Panc1 (cell line): Measurements from ENCODE around the gene WNT5B. TPM values are rescaled to one million over a fixed set of nuclear protein-coding genes. Genes with fewer than 3 reads are reported as not detected.

Source experiments
- ATAC-seq: fragments of 200-7000 bp; cut with Tn5 transposase; 2 replicates; pipeline ENCODE4 v1.9.1; 2020; ENCODE audit warnings: mild to moderate bottlenecking, moderate library complexity
- BruUV-seq: library from RNA; stranded (reverse); fragments of 400-500 nt; replicated peaks from 2 replicates; lab custom pipeline; 2021; lab: Mats Ljungman, UMichigan
- CTCF ChIA-PET: fragments of 300-600 bp; sonication (Branson Sonifier 250); formaldehyde crosslinking; loops from one replicate; lab custom pipeline; 2022; ENCODE audit warnings: antibody characterized with exemption; lab: Charles Lee
- POLR2A ChIA-PET: fragments of 300-600 bp; sonication (Branson Sonifier 250); formaldehyde crosslinking; loops from one replicate; lab custom pipeline; 2022; ENCODE audit warnings: antibody characterized with exemption; lab: Charles Lee
- DNase-seq: peaks from one replicate; pipeline ENCODE4 v3.0.0-alpha.2; 2010; ENCODE audit warnings: low read depth, low spot score
- H3K27ac ChIP-seq: 2 replicates; pipeline ENCODE4 v1.5.1; 2011; ENCODE audit warnings: mild to moderate bottlenecking, low read length, inconsistent platforms
- H3K27me3 ChIP-seq: fragments of 200-500 bp; sonication (Bioruptor generic); 2 replicates; pipeline ENCODE4 v1.6.0; 2014; ENCODE audit warnings: low read length, inconsistent platforms; ENCODE audit not compliant: control insufficient read depth, insufficient read depth
- H3K36me3 ChIP-seq: fragments of 200-500 bp; sonication (Bioruptor generic); 2 replicates; pipeline ENCODE4 v1.5.1; 2014; ENCODE audit warnings: inconsistent platforms, mild to moderate bottlenecking, low read length, moderate library complexity; ENCODE audit not compliant: control insufficient read depth, insufficient read depth
- H3K4me1 ChIP-seq: 2 replicates; pipeline ENCODE4 v1.5.1; 2011; ENCODE audit warnings: inconsistent platforms, mild to moderate bottlenecking, low read length, moderate library complexity; ENCODE audit not compliant: control insufficient read depth, insufficient read depth
- H3K4me3 ChIP-seq, 2 experiments: 2 replicates each; pipeline ENCODE4 v1.5.1; 2011 to 2012; ENCODE audit warnings: low read depth in 2 of 2, low read length in 2 of 2, mild to moderate bottlenecking in 2 of 2, inconsistent platforms in 1 of 2, moderate library complexity in 1 of 2
- H3K9me3 ChIP-seq: fragments of 200-500 bp; sonication (Bioruptor generic); 2 replicates; pipeline ENCODE4 v1.5.1; 2014; ENCODE audit warnings: low read depth, mild to moderate bottlenecking, inconsistent platforms, low read length, moderate library complexity; ENCODE audit not compliant: control insufficient read depth, insufficient read depth
- CTCF ChIP-seq: fragments of 450-650 bp; IDR thresholded peaks from 2 replicates; pipeline ENCODE4 v1.5.1; 2017; ENCODE audit warnings: mild to moderate bottlenecking
- POLR2AphosphoS5 ChIP-seq: IDR thresholded peaks from 2 replicates; pipeline ENCODE4 v1.6.1; 2012; ENCODE audit warnings: mild to moderate bottlenecking, low read depth, low read length, moderate library complexity
- REST ChIP-seq, 2 experiments: IDR thresholded peaks; 2 replicates each; pipeline ENCODE4 v1.6.1; 2011 to 2012; ENCODE audit warnings: low read depth in 2 of 2, control low read depth in 1 of 2, low read length in 1 of 2, mild to moderate bottlenecking in 1 of 2, moderate library complexity in 1 of 2; ENCODE audit not compliant: insufficient read depth in 1 of 2
- SIN3A ChIP-seq: IDR thresholded peaks from 2 replicates; pipeline ENCODE4 v1.6.1; 2012; ENCODE audit warnings: low read depth, mild to moderate bottlenecking, low read length, moderate library complexity, borderline replicate concordance; ENCODE audit not compliant: insufficient read depth
- TCF7L2 ChIP-seq: IDR thresholded peaks from 2 replicates; pipeline ENCODE4 v1.6.1; 2011; ENCODE audit warnings: mild to moderate bottlenecking, low read depth, low read length, inconsistent platforms
- in situ Hi-C: cut with HindIII; loops from 2 replicates; pipeline ENCODE4 v1.10.0; 2016; ENCODE audit warnings: low sequenced_read_pairs, low pct_unique_long_range_greater_than_20kb
- intact Hi-C: fragments of 100-400 bp; cut with micrococcal nuclease; formaldehyde crosslinking; loops from one replicate; pipeline ENCODE4 v1.10.0; 2022; ENCODE audit not compliant: unreplicated experiment
- total RNA-seq: library from RNA; stranded (reverse); gene quantifications from one replicate; pipeline ENCODE4 v1.2.1, GENCODE V29; 2021; ENCODE audit not compliant: unreplicated experiment

The WNT5B gene
- total RNA-seq, 1 experiment from 2014 or later: 36.9 TPM

GRCh38 chr12:1592444-1593173 is 36.4 kb upstream of the WNT5B start:
- in situ Hi-C loops (no loop called here), intact Hi-C loops (no loop called here)
- TF ChIP-seq REST (IDR thresholded peaks at IDR 0.05; ENCODE audit: insufficient read depth in 1 of 2, low read depth in 2 of 2, low read length in 1 of 2): no peak
- no peak; the same call in 1 of the 2 replicates for TF ChIP-seq POLR2AphosphoS5
- no peak for TF ChIP-seq TCF7L2
- TF ChIP-seq SIN3A: no peak; the same call in 1 of the 2 replicates
- TF ChIP-seq CTCF: no peak
- Histone ChIP-seq H3K36me3 (no peaks in the 10 kb centered on the region), H3K4me3 (peak overlapping the region; percentile 50 to 57), H3K9me3 (no peaks in the 10 kb centered on the region), H3K4me1 (peaks cover 55% of the 10 kb centered on the region), H3K27ac (peak overlapping the region; percentile 60), H3K27me3 (no peaks in the 10 kb centered on the region)
- ATAC-seq (peak; percentile 42), DNase-seq (no peak)
- no TSS peak for BruUV-seq
- ChIA-PET POLR2A (interaction anchor here (0.8 to 1.4 kb wide), 3 partner anchors 9 to 475 kb away, joined by 3 to 7 read pairs (median 5); no protein-coding TSS in a partner anchor), CTCF (no interaction called here)

DNA sequence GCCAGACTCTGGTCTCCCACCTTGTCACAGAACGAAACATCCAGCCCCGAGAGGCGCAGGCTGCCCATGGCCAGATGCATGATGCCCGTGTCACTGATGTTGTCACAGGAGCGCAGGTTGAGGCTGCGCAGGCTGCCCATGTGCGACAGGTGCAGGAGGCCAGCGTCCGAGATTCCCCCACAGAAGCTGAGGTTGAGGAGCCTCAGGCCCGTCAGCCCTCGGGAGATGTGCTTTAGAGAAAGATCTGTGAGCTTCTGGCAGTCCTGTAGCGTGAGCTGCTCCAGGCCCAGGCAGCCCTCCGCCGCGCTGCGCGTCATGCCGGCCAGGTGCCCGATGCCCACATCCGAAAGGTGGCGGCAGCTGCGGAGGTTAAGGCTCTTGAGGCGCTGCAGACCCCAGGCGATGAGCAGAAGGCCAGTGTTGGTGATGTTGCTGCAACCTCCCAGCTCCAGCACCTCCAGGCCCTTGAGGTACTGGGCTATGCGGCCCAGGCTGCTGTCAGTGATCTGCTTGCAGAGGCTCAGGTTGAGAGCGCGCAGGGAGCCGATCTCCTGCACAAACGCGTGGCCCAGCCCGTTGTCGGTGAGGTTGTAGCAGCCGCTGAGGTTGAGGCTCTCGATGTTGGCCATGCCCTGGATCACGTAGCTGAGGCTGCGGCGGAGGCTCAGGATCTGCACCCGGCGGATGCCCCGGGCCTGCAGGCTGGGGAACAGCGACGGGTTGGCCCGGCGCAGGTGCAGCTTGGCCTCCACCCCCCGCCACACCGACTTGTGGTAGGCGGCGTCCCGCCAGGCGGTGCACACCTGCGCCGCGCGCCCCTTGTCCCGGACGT is 35.6 kb upstream of the WNT5B start:
- in situ Hi-C loops: no loop called here
- no peak for DNase-seq
- CTCF ChIA-PET: interaction anchor here (0.6 kb wide), 1 partner anchor 500 kb away, joined by 3 read pairs; no protein-coding TSS in a partner anchor
- no peaks in the 10 kb centered on the region for H3K9me3 ChIP-seq
- no peak; the same call in 1 of the 2 replicates for TF ChIP-seq POLR2AphosphoS5
- TF ChIP-seq SIN3A: peak; percentile 46; the same call in 1 of the 2 replicates
- no peak for TF ChIP-seq TCF7L2
- no peak for TF ChIP-seq REST (IDR thresholded peaks at IDR 0.05; ENCODE audit: insufficient read depth in 1 of 2, low read depth in 2 of 2, low read length in 1 of 2)
- no peak for TF ChIP-seq CTCF
- peaks cover 47% of the 10 kb centered on the region for H3K4me1 ChIP-seq
- peak overlapping the region; percentile 60 for H3K27ac ChIP-seq
- no TSS peak for BruUV-seq
- H3K4me3 ChIP-seq: peak overlapping the region; percentile 50 to 57
- no peaks in the 10 kb centered on the region for H3K36me3 ChIP-seq
- intact Hi-C loops: no loop called here
- no peaks in the 10 kb centered on the region for H3K27me3 ChIP-seq
- peak; percentile 48 for ATAC-seq
- POLR2A ChIA-PET: interaction anchor here (0.6 to 1.4 kb wide), 2 partner anchors 9 to 198 kb away, joined by 3 to 7 read pairs; no protein-coding TSS in a partner anchor
